Measurements from ENCODE around the gene AMPD3.

AMPD3 gene

GRCh38 chr11:10488934-10489691 lies 34.0 kb downstream of the AMPD3 start:
- DNase-seq (no peak), ATAC-seq (peak; percentile 19)

DNA sequence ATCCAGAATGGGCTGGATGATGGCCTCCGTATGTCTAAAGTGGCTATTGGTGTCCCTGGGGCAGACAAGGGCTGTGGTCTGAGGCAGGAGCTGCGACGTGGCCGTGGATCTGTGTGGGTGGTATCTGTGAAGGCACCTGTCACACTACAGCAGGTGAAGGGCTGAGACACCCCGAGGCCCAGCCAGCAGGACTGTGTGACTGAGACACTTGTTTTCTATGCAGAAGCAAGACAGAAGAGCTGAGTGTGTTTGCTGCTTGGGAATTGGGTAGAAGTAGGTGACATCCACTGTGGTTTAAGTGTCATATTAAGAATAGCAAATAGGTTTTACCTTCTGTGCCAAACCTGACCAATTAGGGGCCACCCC lies 35.0 kb downstream of the AMPD3 start:
- DNase-seq = no peak
- peak; percentile 16 for ATAC-seq

DNA sequence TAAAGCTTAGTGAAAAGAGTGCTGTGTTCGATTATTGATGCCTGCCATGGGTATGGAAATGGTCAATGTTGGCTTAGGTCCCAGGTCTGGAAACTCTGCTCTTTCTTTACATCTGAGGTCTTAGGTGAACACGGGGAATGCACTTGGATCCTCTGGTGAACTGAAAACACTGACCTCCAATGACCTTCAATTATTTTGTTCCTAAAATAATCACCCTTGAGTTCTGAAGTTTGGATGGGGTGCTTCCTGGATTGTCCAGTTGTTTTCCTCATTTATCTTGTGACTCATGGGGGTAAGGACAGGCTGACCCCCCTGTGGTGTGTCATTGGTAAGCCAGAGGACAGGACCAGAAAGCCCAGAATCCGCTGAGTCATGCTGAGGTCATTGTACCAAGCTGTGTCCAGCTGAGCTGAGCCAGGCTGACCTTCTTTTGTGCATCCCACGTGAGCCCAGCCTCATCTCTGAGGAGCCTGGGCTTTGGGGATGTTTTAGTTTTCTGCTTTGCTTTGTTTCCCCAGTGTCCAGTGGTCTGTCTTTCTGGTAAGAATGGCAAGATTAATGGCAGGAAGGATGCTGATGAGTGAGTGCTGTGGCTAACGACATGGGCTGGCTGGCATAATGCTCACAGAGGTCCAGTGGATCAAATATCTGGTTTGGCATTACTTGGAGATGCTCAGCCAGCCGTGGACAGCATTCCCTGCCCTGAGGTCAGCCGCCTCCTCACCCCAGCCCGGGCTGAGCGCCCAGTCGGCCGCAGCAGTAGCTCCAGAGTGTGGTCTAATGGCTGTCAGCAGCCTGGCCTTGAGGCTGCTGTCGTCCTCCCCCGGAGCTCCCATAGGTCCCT lies 35.6 kb downstream of the AMPD3 start:
- no peak for DNase-seq

DNA sequence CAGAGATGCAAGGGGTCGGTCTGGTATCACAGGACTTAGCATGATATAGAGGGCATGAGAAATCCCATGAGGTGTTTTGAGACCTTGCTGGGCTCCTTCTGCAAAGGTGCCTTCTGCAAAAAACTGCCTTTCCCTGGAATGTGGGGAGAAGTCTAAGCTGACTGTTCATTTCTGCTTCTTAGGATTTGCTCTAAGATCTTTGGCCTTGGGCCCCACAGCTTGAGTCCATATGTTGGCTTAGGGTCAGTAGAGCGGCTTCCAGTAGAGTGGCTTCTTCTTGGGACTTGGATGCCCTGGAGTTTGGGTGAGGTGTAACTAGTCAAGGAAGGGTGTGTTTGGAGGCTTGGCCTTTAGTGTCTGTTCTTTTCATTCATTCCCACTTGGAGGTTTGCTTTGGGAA lies 37.0 kb downstream of the AMPD3 start:
- DNase-seq (no peak), ATAC-seq (no peak)

More for the DNA sequence above, 35.6 kb downstream of the AMPD3 start:
- ATAC-seq = no peak

- ATAC-seq (no peak), DNase-seq (no peak)
Observed at GRCh38 chr11:10493041-10493663, 38.1 kb downstream of the AMPD3 start.

DNA sequence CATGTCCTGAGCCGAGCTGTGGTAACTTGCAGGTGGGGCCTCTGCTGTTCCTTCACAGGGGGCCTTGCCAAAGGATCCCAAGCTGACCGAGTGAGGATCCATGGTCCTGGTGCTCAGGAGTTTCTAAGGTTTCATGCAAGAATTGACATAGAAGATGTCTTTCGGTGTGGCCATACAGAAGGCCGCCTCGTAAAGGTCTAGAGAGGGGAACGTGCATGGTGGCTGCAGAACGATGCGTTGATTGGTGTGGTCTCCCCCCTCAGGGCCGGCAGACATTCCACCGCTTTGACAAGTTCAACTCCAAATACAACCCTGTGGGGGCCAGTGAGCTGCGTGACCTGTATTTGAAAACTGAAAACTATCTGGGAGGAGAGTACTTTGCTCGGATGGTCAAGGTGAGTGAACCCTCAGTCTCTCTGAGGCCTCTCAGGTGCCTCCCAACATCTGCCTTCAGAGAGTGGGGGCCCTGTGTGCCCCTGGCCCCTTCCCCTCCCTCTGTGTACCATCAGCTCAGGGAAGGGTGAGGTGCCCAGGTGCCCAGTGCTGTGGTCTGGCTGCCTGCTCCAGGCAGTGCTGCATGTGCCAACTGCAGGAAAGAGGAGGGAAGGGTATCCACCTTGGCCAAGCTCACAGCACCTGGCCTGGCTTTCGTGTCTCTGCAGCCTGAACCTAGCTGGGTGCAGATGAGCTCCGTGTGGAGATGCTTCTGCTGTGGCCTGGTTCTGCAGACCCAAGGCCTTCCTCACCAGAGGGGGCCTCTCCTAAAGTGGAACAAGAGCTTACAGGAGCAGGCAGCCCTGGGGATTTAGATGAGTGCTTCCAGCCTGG lies 39.8 kb downstream of the AMPD3 start:
- DNase-seq (no peak), ATAC-seq (no peak)

DNA sequence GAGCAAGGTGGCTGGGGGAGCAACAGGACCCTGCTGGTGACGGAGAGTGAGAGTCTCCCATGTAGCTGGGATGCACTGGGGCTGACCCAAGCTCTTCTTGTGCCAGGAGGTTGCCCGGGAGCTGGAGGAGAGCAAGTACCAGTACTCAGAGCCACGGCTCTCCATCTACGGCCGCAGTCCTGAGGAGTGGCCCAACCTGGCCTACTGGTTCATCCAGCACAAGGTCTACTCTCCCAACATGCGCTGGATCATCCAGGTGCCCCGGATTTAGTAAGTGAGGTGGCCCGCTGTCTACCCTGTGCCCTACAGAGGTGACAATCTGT lies 40.4 kb downstream of the AMPD3 start:
- DNase-seq (no peak), ATAC-seq (no peak)

DNA sequence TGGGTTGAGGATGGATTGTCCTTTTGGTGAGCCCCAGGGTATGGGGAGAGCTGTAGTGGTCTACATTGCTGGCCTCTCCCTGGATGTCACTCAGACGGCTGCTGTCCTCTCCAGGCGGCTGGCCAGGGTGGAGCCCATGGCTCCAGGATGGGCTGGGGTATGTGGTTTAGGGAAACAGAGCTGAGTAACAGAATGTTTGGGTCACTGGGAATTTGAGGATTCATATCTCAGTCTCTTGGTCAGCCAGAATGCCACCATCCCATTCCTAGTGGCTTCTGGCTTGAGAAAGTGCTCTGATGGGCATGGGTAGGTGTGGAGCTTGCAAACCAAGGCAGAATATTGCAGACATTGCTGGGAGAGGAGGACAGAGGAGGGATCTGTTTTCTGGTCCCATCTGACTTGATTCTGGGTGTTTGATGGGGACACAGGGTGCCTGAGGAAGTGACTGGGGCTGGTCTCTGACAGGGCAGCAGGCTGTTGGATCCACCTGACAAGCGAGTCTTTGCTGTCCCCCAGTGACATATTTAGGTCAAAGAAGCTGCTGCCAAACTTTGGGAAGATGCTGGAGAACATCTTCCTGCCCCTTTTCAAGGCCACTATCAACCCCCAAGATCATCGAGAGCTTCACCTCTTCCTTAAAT lies 41.4 kb downstream of the AMPD3 start:
- ATAC-seq (no peak), DNase-seq (no peak)

DNA sequence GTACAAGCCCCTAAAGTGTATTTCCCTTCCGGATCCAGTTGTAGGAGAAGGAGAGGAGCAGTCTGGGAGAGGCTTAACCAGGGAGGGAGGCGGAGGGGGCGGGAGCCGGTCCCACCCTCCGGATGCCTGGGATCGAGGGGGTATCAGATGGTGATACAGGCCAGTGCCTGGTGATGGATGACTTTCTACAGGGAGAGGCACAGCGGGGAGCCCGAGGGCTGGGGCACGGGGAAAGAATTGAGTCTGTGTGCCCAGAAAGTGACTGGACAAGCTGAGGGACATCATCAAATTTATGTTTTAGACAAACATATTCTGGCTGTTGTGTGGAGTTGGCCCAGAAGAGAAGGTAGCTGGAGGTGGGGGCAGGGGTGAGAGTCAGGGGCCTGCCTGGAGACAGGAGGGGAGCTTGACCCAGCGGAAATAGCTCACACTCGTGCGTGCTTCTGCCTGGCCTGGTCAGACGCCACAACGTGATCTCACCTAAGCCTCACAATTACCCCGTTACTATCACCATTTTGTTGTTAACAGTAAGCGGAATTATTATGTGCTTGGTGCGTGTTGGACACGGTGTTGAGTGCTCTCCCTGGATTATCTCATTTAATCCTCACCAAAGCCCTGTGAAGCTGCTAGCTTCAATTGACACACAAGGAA lies 42.4 kb downstream of the AMPD3 start:
- DNase-seq = no peak
- ATAC-seq = peak; percentile 14

- no peak for DNase-seq
- ATAC-seq = no peak
Observed at GRCh38 chr11:10498022-10498400, 42.9 kb downstream of the AMPD3 start.

DNA sequence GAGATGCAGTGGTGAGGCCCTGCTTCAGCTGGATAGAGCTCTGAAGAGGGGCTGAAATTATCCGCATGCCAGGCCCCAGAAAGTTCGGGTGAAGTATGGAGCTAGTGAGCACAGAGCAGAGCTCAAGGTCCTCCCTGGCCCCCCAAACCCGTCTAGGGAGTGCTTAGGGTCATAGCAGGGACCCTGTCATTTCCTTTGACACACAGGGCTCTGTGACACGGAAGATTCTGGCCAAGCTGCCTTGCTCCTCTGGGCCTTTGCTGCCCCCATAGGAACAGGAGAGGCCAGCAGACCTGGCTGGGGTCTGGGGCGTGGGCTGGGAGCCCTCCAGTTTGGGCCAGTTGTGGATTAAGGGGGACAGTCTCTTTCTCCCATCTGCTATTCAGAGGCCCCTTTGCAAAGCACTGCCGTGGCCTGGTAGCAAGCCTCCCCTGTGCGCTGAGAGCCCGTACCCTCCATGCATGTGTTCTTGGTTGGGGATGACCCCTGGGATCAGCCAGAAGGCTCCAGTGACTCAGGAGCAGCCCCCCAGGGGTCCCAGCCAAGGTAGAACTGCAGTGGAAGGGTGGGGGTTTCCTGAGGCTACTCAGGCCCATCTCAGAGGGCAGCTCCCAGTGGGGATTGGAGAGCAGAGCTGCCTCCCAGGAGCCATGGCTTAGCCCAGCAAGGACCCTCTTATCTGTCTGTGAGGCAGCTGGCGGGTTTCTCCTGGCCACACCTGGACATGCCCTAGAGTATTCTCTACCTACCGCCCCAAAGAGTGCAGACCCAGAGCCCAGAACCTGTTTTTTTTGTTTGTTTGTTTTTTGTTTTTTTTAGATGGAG lies 43.6 kb downstream of the AMPD3 start:
- ATAC-seq (no peak), DNase-seq (no peak)

- no peak for DNase-seq
- ATAC-seq = no peak
Observed at GRCh38 chr11:10499452-10499851, 44.4 kb downstream of the AMPD3 start.

GRCh38 chr11:10499874-10500601 lies 45.0 kb downstream of the AMPD3 start:
- DNase-seq (no peak), ATAC-seq (no peak)

- no peak for ATAC-seq
- no peak for DNase-seq
Observed at GRCh38 chr11:10500757-10501684, 46.0 kb downstream of the AMPD3 start.

DNA sequence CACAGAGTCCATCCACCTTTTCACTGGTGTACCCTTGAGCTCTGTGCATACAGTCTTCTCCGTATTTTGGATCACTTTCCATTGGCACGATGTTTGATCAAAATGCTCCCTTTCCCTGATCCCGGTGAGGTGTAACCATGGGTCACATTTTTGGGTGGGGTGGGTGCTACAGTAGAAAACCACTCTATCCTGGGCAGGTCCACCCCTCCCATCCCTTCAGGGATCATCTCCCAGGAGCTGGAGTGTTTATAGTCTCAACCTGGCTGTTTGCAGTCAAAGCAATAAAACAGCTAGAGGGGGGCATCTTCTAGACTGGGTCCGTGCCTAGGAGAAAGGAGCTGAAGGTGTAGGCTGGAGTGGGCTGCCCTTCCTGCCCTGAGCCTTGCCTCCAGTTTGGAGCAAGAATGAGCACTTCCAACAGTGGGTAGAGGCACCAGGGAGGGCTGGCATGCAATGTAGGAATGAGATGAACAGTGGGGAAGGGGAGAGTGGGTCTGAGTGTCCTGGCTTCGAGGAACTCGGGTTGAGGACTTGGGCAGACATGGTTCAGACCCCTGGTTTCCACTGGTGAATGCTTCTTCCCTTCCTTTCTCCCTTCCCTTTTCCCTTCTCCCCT lies 47.1 kb downstream of the AMPD3 start:
- ATAC-seq (no peak), DNase-seq (no peak)

DNA sequence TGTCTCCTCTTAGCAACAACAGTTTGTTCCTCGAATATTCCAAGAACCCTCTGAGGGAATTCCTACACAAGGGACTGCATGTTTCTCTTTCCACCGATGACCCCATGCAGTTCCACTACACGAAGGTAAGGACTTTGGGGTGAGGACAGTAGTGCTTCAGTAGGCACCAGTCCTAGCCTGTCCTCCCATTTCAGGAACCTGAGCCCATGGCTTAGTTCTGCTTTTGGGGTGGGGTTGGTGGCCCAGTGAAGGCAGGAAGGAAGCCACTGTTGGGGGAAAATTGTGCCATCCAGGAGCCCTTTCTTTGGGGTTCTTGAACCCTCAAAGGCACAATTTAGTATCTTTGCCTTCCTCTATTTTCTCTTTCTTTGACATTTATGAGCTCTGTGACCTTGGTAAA lies 47.7 kb downstream of the AMPD3 start:
- no peak for DNase-seq
- ATAC-seq = no peak

- DNase-seq (no peak), ATAC-seq (no peak)
Observed at GRCh38 chr11:10503221-10503620, 48.2 kb downstream of the AMPD3 start.

DNA sequence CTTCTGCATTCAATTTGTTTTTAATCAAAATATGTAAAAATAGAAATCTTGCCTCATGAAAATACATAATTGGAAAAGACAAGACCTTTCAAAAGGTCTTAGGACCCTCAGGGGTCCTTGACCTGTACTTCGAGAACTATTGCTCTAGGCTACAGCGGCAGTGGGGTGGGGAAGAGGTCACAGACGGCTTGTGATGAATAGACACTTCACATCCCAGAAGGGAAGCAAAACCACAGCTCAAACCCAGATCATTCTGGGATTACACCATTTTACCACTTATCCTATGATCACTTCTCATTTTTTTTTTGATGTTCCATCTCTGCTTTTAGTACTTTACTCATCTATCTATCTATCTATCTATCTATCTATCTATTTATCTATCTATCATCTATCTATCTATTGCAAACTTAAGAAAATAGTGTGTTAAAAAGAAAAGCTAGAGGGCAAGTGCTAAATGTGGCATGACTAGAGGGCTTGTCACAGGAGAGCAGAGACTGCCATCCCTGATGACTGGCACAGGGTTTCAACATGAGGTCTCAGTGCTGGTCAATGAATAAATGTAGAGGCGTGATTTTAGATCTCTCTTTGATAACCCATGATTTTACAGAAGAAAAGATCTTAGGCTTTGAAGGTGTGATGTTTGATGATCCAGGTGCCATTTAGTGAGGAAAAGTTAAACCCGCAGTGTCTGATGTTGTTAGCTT lies 48.9 kb downstream of the AMPD3 start:
- ATAC-seq = no peak
- no peak for DNase-seq

All from stimulated activated naive CD8-positive, alpha-beta T cell treated with anti-CD3 and anti-CD28 coated beads, Interleukin-15, Interleukin-2, amounts not matched to agents 100 U/mL and 50 U/mL, for 24 hours (primary cell).